AG04449 (cell line): ENCODE results near the gene PIGN.

Experiments used
- CTCF ChIA-PET: fragments of 350-600 bp; formaldehyde crosslinking; extraction: SDS; loops from one replicate; lab custom pipeline; 2021; ENCODE audit warnings: antibody characterized with exemption; lab: Yijun Ruan, JAX
- POLR2A ChIA-PET: fragments of 400-600, 350-600 bp; formaldehyde crosslinking; extraction: SDS; loops from one replicate; lab custom pipeline; 2020; ENCODE audit warnings: antibody characterized with exemption, inconsistent platforms; lab: Yijun Ruan, JAX
- DNase-seq: peaks from one replicate; pipeline ENCODE4 v3.0.0-alpha.2; 2010; ENCODE audit warnings: low read depth, low spot score
- H3K4me3 ChIP-seq: 2 replicates; pipeline ENCODE4 v1.5.1; 2011; ENCODE audit warnings: low read depth, mild to moderate bottlenecking, control low read depth, low read length
- TF ChIP-seq, protein P1 (sequence below): IDR thresholded peaks from one replicate; pipeline ENCODE4 v1.5.1; 2011; ENCODE audit warnings: mild to moderate bottlenecking, moderate library complexity, low read length, control low read depth, inconsistent platforms; ENCODE audit not compliant: insufficient read depth; ENCODE audit errors: missing control alignments

The PIGN gene

GRCh38 chr18:62073461-62074281 is 113.2 kb downstream of the PIGN start:
- ChIA-PET CTCF (interaction anchor here (0.9 to 1.5 kb wide), 3 partner anchors 11 to 53 kb away, joined by 3 to 4 read pairs (median 4); no protein-coding TSS in a partner anchor), POLR2A (no interaction called here)
- H3K4me3 ChIP-seq = no peak overlapping the region
- no peak for DNase-seq
- TF ChIP-seq, protein P1, sequence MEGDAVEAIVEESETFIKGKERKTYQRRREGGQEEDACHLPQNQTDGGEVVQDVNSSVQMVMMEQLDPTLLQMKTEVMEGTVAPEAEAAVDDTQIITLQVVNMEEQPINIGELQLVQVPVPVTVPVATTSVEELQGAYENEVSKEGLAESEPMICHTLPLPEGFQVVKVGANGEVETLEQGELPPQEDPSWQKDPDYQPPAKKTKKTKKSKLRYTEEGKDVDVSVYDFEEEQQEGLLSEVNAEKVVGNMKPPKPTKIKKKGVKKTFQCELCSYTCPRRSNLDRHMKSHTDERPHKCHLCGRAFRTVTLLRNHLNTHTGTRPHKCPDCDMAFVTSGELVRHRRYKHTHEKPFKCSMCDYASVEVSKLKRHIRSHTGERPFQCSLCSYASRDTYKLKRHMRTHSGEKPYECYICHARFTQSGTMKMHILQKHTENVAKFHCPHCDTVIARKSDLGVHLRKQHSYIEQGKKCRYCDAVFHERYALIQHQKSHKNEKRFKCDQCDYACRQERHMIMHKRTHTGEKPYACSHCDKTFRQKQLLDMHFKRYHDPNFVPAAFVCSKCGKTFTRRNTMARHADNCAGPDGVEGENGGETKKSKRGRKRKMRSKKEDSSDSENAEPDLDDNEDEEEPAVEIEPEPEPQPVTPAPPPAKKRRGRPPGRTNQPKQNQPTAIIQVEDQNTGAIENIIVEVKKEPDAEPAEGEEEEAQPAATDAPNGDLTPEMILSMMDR = no peak

- CTCF ChIA-PET = interaction anchor here (0.8 kb wide), 1 partner anchor 491 kb away, joined by 3 read pairs; no protein-coding TSS in a partner anchor
- TF ChIP-seq, protein P1 = no peak
- H3K4me3 ChIP-seq = no peak overlapping the region
- DNase-seq = no peak
- POLR2A ChIA-PET = no interaction called here
Measured at GRCh38 chr18:62072370-62072769, 114.5 kb downstream of the PIGN start.

DNA sequence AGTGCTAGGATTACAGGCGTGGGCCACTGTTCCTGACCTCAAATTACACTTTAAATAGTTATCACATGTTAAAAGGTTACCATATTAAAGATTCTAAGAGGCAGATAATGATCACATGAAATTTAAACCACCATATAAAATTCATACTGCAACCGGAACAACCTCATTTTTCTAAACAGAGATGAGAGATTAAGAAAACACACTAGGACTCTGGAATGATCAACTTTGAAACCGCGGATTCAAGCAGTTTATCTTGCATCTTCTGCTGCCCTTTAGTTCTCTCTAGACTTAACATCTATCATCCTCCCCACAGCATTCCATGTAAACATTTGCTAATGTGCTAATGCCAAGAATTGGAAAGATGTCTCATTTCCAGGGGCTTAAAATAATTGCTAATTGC is 115.8 kb downstream of the PIGN start:
- DNase-seq = no peak
- ChIA-PET CTCF (no interaction called here), POLR2A (no interaction called here)
- no peak overlapping the region for H3K4me3 ChIP-seq
- TF ChIP-seq, protein P1 = no peak

GRCh38 chr18:62070302-62070701 is 116.6 kb downstream of the PIGN start:
- no peak overlapping the region for H3K4me3 ChIP-seq
- POLR2A ChIA-PET = no interaction called here
- no peak for DNase-seq
- CTCF ChIA-PET = no interaction called here
- TF ChIP-seq, protein P1 = no peak

DNA sequence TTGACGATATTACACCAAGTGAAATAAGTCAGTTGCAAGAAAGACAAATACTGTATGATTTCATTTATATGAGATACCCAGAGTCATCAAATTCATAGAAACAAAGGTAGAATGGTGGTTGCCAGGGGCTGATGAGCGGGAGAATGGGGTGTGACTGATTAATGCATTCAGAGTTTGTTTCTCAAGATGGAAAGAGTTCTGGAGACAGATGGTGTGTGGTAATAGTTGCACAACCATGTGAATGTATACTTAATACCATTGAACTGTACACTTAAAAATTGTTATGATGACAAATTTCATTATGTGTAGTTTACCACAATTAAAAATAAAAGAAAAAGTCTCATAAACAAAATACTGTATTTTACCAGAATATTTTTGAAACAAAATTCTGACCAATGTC is 117.3 kb downstream of the PIGN start:
- H3K4me3 ChIP-seq = no peak overlapping the region
- no peak for DNase-seq
- POLR2A ChIA-PET = no interaction called here
- CTCF ChIA-PET = no interaction called here
- TF ChIP-seq, protein P1 = no peak

GRCh38 chr18:62066102-62066818 is 120.6 kb downstream of the PIGN start:
- POLR2A ChIA-PET = no interaction called here
- no peak overlapping the region for H3K4me3 ChIP-seq
- TF ChIP-seq, protein P1 = no peak
- no peak for DNase-seq
- CTCF ChIA-PET = no interaction called here
